HCT116 (cell line): ENCODE measurements around the gene MXD3. TPM values are rescaled to one million over a fixed set of nuclear protein-coding genes. Genes with fewer than 3 reads are reported as not detected.

Experiments
- ATAC-seq: fragments of 200-7000 bp; cut with Tn5 transposase; 2 replicates; pipeline ENCODE4 v1.9.1; 2020; ENCODE audit warnings: mild to moderate bottlenecking, moderate library complexity
- BruUV-seq: library from RNA; stranded (reverse); fragments of 400-500 nt; replicated peaks from 2 replicates; lab custom pipeline; 2021; lab: Mats Ljungman, UMichigan
- CTCF ChIA-PET: fragments of 300-600 bp; sonication (Branson Sonifier 250); formaldehyde crosslinking; loops from one replicate; lab custom pipeline; 2021; ENCODE audit warnings: antibody characterized with exemption; lab: Charles Lee
- POLR2A ChIA-PET: fragments of 300-600, 350-600 bp; sonication (Branson Sonifier 250); formaldehyde crosslinking; loops from one replicate; lab custom pipeline; 2021; ENCODE audit warnings: antibody characterized with exemption; lab: Charles Lee
- RAD21 ChIA-PET, 2 experiments: fragments of 300-600 bp; sonication (Branson Sonifier 250); formaldehyde crosslinking; loops; one replicate each; lab custom pipeline; 2023; ENCODE audit warnings: low total read pairs in 2 of 2; ENCODE audit not compliant: uncharacterized antibody in 2 of 2, unreplicated experiment in 2 of 2, low non-redundant PET in 1 of 2; lab: Charles Lee
- DNase-seq: peaks from one replicate; pipeline ENCODE4 v3.0.0-alpha.2; 2010; ENCODE audit warnings: low read depth, low spot score
- H2AFZ ChIP-seq: fragments of 200-600 bp; shearing (Covaris generic), sonication (generic); 2 replicates; pipeline ENCODE4 v1.6.1; 2017; ENCODE audit warnings: low read depth, mixed run types, mixed read lengths, antibody characterized with exemption, low read length; ENCODE audit not compliant: poor library complexity, severe bottlenecking
- H3K27ac ChIP-seq: 2 replicates; pipeline ENCODE4 v1.5.1; 2012; ENCODE audit warnings: low read depth, low read length
- H3K27me3 ChIP-seq: fragments of 200-600 bp; sonication (generic); 2 replicates; pipeline ENCODE4 v1.6.1; 2016; ENCODE audit warnings: mixed run types, low read length, mixed read lengths; ENCODE audit not compliant: insufficient read depth
- H3K36me3 ChIP-seq, 2 experiments: fragments of 200-500 bp in 1 of 2; fragments of 200-600 bp in 1 of 2; sonication (Bioruptor generic) in 1 of 2; sonication (generic) in 1 of 2; 2 replicates each; pipeline versions ENCODE4 v1.5.1 to v1.6.1; 2014 to 2016; ENCODE audit warnings: low read length in 2 of 2, inconsistent platforms in 1 of 2, mixed read lengths in 1 of 2, mixed run types in 1 of 2; ENCODE audit not compliant: insufficient read depth in 2 of 2, control insufficient read depth in 1 of 2
- H3K4me1 ChIP-seq, 2 experiments: fragments of 200-600 bp in 1 of 2; sonication (generic) in 1 of 2; 2 replicates each; pipeline versions ENCODE4 v1.5.1 to v1.6.1; 2012 to 2017; ENCODE audit warnings: low read length in 2 of 2, inconsistent platforms in 1 of 2, mild to moderate bottlenecking in 1 of 2, mixed read lengths in 1 of 2, mixed run types in 1 of 2, moderate library complexity in 1 of 2; ENCODE audit not compliant: insufficient read depth in 2 of 2, control insufficient read depth in 1 of 2
- H3K4me2 ChIP-seq: fragments of 200-600 bp; sonication (generic); 2 replicates; pipeline ENCODE4 v1.6.1; 2017; ENCODE audit warnings: mixed run types, low read length, mixed read lengths
- H3K4me3 ChIP-seq, 2 experiments: fragments of 200-600 bp in 1 of 2; sonication (generic) in 1 of 2; replicated peaks in 1 of 2; 2 replicates each; pipeline ENCODE4 v1.5.1; 2011 to 2016; ENCODE audit warnings: low read length in 2 of 2, control low read depth in 1 of 2, low read depth in 1 of 2, mild to moderate bottlenecking in 1 of 2, mixed read lengths in 1 of 2, mixed run types in 1 of 2
- H3K79me2 ChIP-seq: fragments of 200-600 bp; sonication (generic); 2 replicates; pipeline ENCODE4 v1.6.1; 2017; ENCODE audit warnings: mild to moderate bottlenecking, mixed run types, low read length, moderate library complexity, mixed read lengths; ENCODE audit not compliant: insufficient read depth
- H3K9ac ChIP-seq: fragments of 200-600 bp; sonication (generic); 2 replicates; pipeline ENCODE4 v1.6.1; 2016; ENCODE audit warnings: low read length, mixed read lengths
- H3K9me2 ChIP-seq: fragments of 200-600 bp; sonication (generic), shearing (Covaris generic); 2 replicates; pipeline ENCODE4 v1.6.1; 2017; ENCODE audit warnings: mixed run types, mild to moderate bottlenecking, moderate library complexity; ENCODE audit not compliant: insufficient read depth
- H3K9me3 ChIP-seq, 2 experiments: fragments of 200-500 bp in 1 of 2; fragments of 200-600 bp in 1 of 2; sonication (Bioruptor generic) in 1 of 2; sonication (generic) in 1 of 2; 2 replicates each; pipeline ENCODE4 v1.6.1; 2014 to 2017; ENCODE audit warnings: low read length in 2 of 2, mixed read lengths in 2 of 2, inconsistent platforms in 1 of 2, low read depth in 1 of 2, mild to moderate bottlenecking in 1 of 2, mixed run types in 1 of 2, moderate library complexity in 1 of 2; ENCODE audit not compliant: control insufficient read depth in 1 of 2, insufficient read depth in 1 of 2
- H4K20me1 ChIP-seq: fragments of 200-600 bp; sonication (generic), shearing (Covaris generic); 2 replicates; pipeline ENCODE4 v1.6.1; 2017; ENCODE audit warnings: mixed run types, mild to moderate bottlenecking, moderate library complexity; ENCODE audit not compliant: insufficient read depth
- EZH2phosphoT487 ChIP-seq: fragments of 200-600 bp; IDR thresholded peaks from 2 replicates; pipeline ENCODE4 v1.6.1; 2018; ENCODE audit warnings: antibody characterized with exemption, borderline replicate concordance
- JUND ChIP-seq: IDR thresholded peaks from 2 replicates; pipeline ENCODE4 v1.6.1; 2012
- POLR2A ChIP-seq: IDR thresholded peaks from 2 replicates; pipeline ENCODE4 v1.7.0; 2011; ENCODE audit warnings: borderline replicate concordance; ENCODE audit not compliant: insufficient read depth, insufficient read length; ENCODE audit errors: extremely low read depth
- SIN3A ChIP-seq: IDR thresholded peaks from 2 replicates; pipeline ENCODE4 v1.6.1; 2012; ENCODE audit warnings: low read depth
- SRF ChIP-seq: IDR thresholded peaks from 2 replicates; pipeline ENCODE4 v1.6.1; 2012; ENCODE audit warnings: low read depth
- YY1 ChIP-seq: IDR thresholded peaks from 2 replicates; pipeline ENCODE4 v1.6.1; 2011; ENCODE audit warnings: low read length, low read depth, moderate library complexity, mild to moderate bottlenecking; ENCODE audit not compliant: insufficient replicate concordance; ENCODE audit errors: extremely low read depth
- ZNF274 ChIP-seq: fragments of 200-500 bp; sonication (Bioruptor generic); IDR thresholded peaks from 2 replicates; pipeline ENCODE4 v1.6.1; 2014; ENCODE audit warnings: mild to moderate bottlenecking, low read depth, low read length, inconsistent platforms
- intact Hi-C: fragments of 100-400 bp; cut with micrococcal nuclease; formaldehyde crosslinking; loops from 2 replicates; pipeline ENCODE4 v1.10.0; 2022
- total RNA-seq: library from RNA; stranded (reverse); gene quantifications from one replicate; pipeline ENCODE4 v1.2.1, GENCODE V29; 2021; ENCODE audit not compliant: unreplicated experiment
- TF ChIP-seq, protein P1 (sequence below): IDR thresholded peaks from 2 replicates; pipeline ENCODE4 v1.6.1; 2011; ENCODE audit warnings: mild to moderate bottlenecking, low read length, moderate library complexity; ENCODE audit not compliant: insufficient replicate concordance; ENCODE audit errors: extremely low read depth
- TF ChIP-seq, protein P2 (sequence below), 3 experiments: fragments of 200-600 bp in 1 of 3; sonication (generic) in 1 of 3; IDR thresholded peaks in 2 of 3; conservative IDR thresholded peaks in 1 of 3; 2 replicates each; pipeline ENCODE4 v1.5.1; 2012 to 2017; ENCODE audit warnings: low read depth in 2 of 3, low read length in 2 of 3, antibody characterized with exemption in 1 of 3, borderline replicate concordance in 1 of 3, control low read depth in 1 of 3, mild to moderate bottlenecking in 1 of 3, mixed read lengths in 1 of 3, mixed run types in 1 of 3, moderate library complexity in 1 of 3; ENCODE audit not compliant: insufficient read depth in 1 of 3
- TF ChIP-seq, protein P3 (sequence below): IDR thresholded peaks from 2 replicates; pipeline ENCODE4 v1.6.1; 2012
- TF ChIP-seq, protein P4 (sequence below): IDR thresholded peaks from 2 replicates; pipeline ENCODE4 v1.6.1; 2012

Gene MXD3
- total RNA-seq, 1 experiment from 2014 or later: 37.6 TPM

DNA sequence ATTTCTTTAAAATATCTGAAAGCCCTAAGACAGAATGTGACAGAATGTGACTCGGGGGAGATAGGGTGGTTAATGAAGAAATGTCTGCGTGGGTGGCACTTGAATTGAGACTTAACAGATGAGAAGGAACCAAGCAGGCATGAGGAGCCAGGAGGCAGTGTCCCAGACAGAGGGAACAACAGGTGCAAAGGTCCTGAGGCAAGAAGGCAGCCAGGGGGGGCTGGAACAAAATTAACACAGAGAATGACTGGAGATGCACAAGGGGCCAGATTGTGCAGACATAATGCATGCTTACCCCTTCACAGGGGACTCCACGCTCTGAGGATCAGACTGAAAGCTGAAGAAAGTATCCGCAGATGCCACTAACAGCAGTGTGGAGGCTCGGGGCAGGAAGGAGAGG is 38.1 kb upstream of the MXD3 start:
- intact Hi-C loops: no loop called here
- Histone ChIP-seq H4K20me1 (peaks cover 3% of the 10 kb centered on the region; the same call in 1 of the 2 replicates), H2AFZ (no peak overlapping the region), H3K4me2 (peak overlapping the region; percentile 91), H3K27ac (no peak overlapping the region), H3K36me3 (peaks cover 8 to 11% of the 10 kb centered on the region in 2 experiments; a peak in 3 of 4 replicates), H3K27me3 (no peaks in the 10 kb centered on the region), H3K9ac (no peak overlapping the region), H3K4me1 (peaks cover 14 to 16% of the 10 kb centered on the region in 2 experiments), H3K9me3 (no peaks in the 10 kb centered on the region), H3K79me2 (peaks cover 65% of the 10 kb centered on the region), H3K9me2 (no peaks in the 10 kb centered on the region), H3K4me3 (peak overlapping the region; percentile 6 to 98; a peak in 1 of 4 replicates)
- ChIA-PET CTCF (no interaction called here), POLR2A (interaction anchor here (2.8 kb wide), 1 partner anchor 21 kb away, joined by 9 read pairs; no protein-coding TSS in a partner anchor), RAD21 (no interaction called here)
- no TSS peak for BruUV-seq
- no peak for ATAC-seq
- TF ChIP-seq, protein P1, sequence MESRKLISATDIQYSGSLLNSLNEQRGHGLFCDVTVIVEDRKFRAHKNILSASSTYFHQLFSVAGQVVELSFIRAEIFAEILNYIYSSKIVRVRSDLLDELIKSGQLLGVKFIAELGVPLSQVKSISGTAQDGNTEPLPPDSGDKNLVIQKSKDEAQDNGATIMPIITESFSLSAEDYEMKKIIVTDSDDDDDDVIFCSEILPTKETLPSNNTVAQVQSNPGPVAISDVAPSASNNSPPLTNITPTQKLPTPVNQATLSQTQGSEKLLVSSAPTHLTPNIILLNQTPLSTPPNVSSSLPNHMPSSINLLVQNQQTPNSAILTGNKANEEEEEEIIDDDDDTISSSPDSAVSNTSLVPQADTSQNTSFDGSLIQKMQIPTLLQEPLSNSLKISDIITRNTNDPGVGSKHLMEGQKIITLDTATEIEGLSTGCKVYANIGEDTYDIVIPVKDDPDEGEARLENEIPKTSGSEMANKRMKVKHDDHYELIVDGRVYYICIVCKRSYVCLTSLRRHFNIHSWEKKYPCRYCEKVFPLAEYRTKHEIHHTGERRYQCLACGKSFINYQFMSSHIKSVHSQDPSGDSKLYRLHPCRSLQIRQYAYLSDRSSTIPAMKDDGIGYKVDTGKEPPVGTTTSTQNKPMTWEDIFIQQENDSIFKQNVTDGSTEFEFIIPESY: no peak
- TF ChIP-seq JUND (no peak), ZNF274 (no peak)
- no peak for DNase-seq

DNA sequence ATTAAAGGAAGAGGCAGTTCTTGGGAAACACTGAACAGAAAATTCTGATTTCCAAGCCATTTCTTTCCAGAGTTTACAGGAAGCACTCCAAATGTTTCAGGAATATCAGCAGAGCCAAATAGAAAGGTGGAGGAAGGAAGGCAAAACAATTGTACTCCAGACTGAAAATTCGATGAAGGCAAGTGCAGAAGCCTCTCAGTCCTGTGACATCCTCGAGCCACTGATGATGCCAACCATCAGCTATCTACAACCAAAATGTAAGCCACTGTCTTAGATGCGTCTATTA is 37.6 kb upstream of the MXD3 start:
- H3K4me2 ChIP-seq: no peak overlapping the region

More for the DNA sequence above, 37.6 kb upstream of the MXD3 start:
- POLR2A ChIA-PET: no interaction called here
- peaks cover 14 to 16% of the 10 kb centered on the region in 2 experiments for H3K4me1 ChIP-seq
- RAD21 ChIA-PET: no interaction called here
- no peaks in the 10 kb centered on the region for H3K9me2 ChIP-seq
- peaks cover 8 to 11% of the 10 kb centered on the region in 2 experiments; a peak in 3 of 4 replicates for H3K36me3 ChIP-seq
- no TSS peak for BruUV-seq
- no peak for TF ChIP-seq POLR2A
- TF ChIP-seq, protein P2, sequence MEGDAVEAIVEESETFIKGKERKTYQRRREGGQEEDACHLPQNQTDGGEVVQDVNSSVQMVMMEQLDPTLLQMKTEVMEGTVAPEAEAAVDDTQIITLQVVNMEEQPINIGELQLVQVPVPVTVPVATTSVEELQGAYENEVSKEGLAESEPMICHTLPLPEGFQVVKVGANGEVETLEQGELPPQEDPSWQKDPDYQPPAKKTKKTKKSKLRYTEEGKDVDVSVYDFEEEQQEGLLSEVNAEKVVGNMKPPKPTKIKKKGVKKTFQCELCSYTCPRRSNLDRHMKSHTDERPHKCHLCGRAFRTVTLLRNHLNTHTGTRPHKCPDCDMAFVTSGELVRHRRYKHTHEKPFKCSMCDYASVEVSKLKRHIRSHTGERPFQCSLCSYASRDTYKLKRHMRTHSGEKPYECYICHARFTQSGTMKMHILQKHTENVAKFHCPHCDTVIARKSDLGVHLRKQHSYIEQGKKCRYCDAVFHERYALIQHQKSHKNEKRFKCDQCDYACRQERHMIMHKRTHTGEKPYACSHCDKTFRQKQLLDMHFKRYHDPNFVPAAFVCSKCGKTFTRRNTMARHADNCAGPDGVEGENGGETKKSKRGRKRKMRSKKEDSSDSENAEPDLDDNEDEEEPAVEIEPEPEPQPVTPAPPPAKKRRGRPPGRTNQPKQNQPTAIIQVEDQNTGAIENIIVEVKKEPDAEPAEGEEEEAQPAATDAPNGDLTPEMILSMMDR (IDR thresholded peaks at IDR 0.05 in 2 of 3, conservative IDR thresholded peaks at IDR 0.05 in 1 of 3; ENCODE audit: borderline replicate concordance in 1 of 3, insufficient read depth in 1 of 3, low read depth in 2 of 3, low read length in 2 of 3): no peak
- no peak for TF ChIP-seq YY1
- no peak for TF ChIP-seq SIN3A
- TF ChIP-seq, protein P3, sequence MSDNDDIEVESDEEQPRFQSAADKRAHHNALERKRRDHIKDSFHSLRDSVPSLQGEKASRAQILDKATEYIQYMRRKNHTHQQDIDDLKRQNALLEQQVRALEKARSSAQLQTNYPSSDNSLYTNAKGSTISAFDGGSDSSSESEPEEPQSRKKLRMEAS: no peak
- no peak for TF ChIP-seq SRF
- TF ChIP-seq, protein P1: no peak
- TF ChIP-seq, protein P4, sequence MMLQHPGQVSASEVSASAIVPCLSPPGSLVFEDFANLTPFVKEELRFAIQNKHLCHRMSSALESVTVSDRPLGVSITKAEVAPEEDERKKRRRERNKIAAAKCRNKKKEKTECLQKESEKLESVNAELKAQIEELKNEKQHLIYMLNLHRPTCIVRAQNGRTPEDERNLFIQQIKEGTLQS: no peak
- no peak for TF ChIP-seq EZH2phosphoT487
- no peak overlapping the region for H3K9ac ChIP-seq
- CTCF ChIA-PET: no interaction called here
- H3K79me2 ChIP-seq: peaks cover 69% of the 10 kb centered on the region
- H3K27me3 ChIP-seq: no peaks in the 10 kb centered on the region
- no peaks in the 10 kb centered on the region for H3K9me3 ChIP-seq
- no peak overlapping the region for H3K4me3 ChIP-seq
- H4K20me1 ChIP-seq: peaks cover 3% of the 10 kb centered on the region; the same call in 1 of the 2 replicates
- no peak overlapping the region for H3K27ac ChIP-seq
- H2AFZ ChIP-seq: no peak overlapping the region
- DNase-seq: no peak
- ATAC-seq: no peak
- intact Hi-C loops: no loop called here
